ENCODE data around the gene MC1R.

- TF ChIP-seq CTCF (IDR thresholded peaks at IDR 0.05) (no peak), POLR2A (IDR thresholded peaks at IDR 0.05) (no peak)
Observed at GRCh38 chr16:89934611-89935553, 16.2 kb downstream of the MC1R start.
